Measurements from ENCODE around the gene CRHR1.
A peak's percentile ranks its signal among the peaks of the same experiment; 100 is the strongest.

CRHR1 gene

GRCh38 chr17:45759761-45760160 lies 24.4 kb upstream of the CRHR1 start:
- DNase-seq = no peak

- DNase-seq = no peak
These were observed 22.1 kb upstream of the CRHR1 start for GRCh38 chr17:45761957-45762565.

GRCh38 chr17:45763182-45763581 lies 20.9 kb upstream of the CRHR1 start:
- DNase-seq = no peak

- no peak for DNase-seq
These were observed 19.6 kb upstream of the CRHR1 start for GRCh38 chr17:45764479-45764878.

- no peak for DNase-seq
These were observed 16.1 kb upstream of the CRHR1 start for GRCh38 chr17:45768000-45768399.

- DNase-seq = no peak
These were observed 13.4 kb upstream of the CRHR1 start for GRCh38 chr17:45770632-45771270.

GRCh38 chr17:45771271-45771959 lies 12.7 kb upstream of the CRHR1 start:
- no peak for DNase-seq

GRCh38 chr17:45775148-45775547 lies 9.0 kb upstream of the CRHR1 start:
- no peak for DNase-seq

GRCh38 chr17:45775576-45776011 lies 8.5 kb upstream of the CRHR1 start:
- no peak for DNase-seq

GRCh38 chr17:45776896-45777295 lies 7.2 kb upstream of the CRHR1 start:
- no peak for DNase-seq

GRCh38 chr17:45777388-45777787 lies 6.7 kb upstream of the CRHR1 start:
- DNase-seq = no peak

GRCh38 chr17:45780921-45781320 lies 3.2 kb upstream of the CRHR1 start:
- no peak for DNase-seq

- DNase-seq = peak; percentile 31
These were observed 1.1 kb upstream of the CRHR1 start for GRCh38 chr17:45782889-45783592.

GRCh38 chr17:45783593-45784292 lies 377 bp upstream of the CRHR1 start:
- DNase-seq = no peak

- DNase-seq = peak; percentile 21
These were observed 790 bp downstream of the CRHR1 start for GRCh38 chr17:45784741-45785479.

GRCh38 chr17:45785480-45786193 lies 1.5 kb downstream of the CRHR1 start:
- DNase-seq = no peak

GRCh38 chr17:45786349-45786748 lies 2.2 kb downstream of the CRHR1 start:
- DNase-seq = no peak

- no peak for DNase-seq
These were observed 2.9 kb downstream of the CRHR1 start for GRCh38 chr17:45787044-45787443.

- DNase-seq = no peak
These were observed 3.5 kb downstream of the CRHR1 start for GRCh38 chr17:45787656-45788055.

GRCh38 chr17:45788057-45788456 lies 3.9 kb downstream of the CRHR1 start:
- no peak for DNase-seq

GRCh38 chr17:45789874-45790273 lies 5.8 kb downstream of the CRHR1 start:
- no peak for DNase-seq
